ENCODE results near the gene IL1RAPL2.

Gene IL1RAPL2

GRCh38 chrX:105475801-105476200, 909.8 kb downstream of the IL1RAPL2 start:
- DNase-seq, result no peak

GRCh38 chrX:105477351-105477750, 911.4 kb downstream of the IL1RAPL2 start:
- no peak for DNase-seq

DNA sequence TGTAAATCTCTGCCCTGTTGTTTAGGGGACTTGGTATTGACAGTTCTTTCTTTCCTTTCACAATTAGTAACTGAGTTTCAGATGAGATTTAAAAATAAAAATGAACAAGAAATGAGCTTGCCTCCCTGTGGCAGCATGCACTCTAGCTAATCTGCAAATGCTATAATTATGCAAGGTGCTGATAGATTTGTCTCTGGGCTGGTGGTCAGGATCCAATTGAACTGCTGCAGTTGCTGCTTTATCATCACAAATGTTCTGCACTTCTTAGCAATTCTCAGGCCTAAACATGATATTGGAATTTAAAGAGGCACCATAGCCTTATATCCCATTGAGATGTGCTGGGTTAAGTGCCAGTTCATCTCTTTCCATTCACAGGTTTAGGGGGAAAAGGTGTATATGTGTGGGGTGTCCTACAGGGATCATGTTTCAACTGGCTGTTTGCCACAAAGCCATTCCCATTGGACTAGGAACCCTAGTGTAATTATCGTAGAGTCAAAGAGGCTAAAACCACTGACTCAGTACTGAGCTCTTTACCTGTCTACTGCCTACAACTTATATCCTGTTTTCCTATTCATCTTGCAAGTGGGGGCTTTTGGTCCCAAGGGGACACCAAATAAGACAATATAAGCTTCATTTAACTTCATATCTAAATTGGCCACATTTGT, 914.8 kb downstream of the IL1RAPL2 start:
- DNase-seq, result no peak

DNA sequence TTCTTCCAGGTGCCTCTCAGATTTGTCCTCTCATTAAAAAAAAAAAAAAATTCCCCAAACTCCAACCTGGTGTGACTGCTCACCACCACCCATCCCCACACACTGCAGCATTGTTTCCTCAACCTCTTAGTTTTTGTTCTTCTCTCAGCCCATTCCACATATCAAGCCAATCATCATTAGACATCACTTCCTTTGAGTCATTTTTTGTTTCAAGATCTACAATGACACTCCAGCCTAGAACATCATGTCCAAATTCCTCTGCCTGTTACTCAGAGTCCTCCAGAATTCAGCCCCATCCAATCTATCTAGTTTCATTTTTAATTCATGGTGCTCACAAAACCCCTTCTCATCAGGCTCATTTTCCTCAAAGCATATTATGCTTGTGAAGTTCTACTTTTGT, 917.0 kb downstream of the IL1RAPL2 start:
- no peak for DNase-seq

GRCh38 chrX:105488716-105489115, 922.7 kb downstream of the IL1RAPL2 start:
- DNase-seq, result no peak

- no peak for DNase-seq
These were observed 929.4 kb downstream of the IL1RAPL2 start for GRCh38 chrX:105495376-105495775.

- DNase-seq, result no peak
These were observed 936.3 kb downstream of the IL1RAPL2 start for GRCh38 chrX:105502336-105502735.

- DNase-seq, result no peak
These were observed 949.6 kb downstream of the IL1RAPL2 start for GRCh38 chrX:105515561-105515960.

DNA sequence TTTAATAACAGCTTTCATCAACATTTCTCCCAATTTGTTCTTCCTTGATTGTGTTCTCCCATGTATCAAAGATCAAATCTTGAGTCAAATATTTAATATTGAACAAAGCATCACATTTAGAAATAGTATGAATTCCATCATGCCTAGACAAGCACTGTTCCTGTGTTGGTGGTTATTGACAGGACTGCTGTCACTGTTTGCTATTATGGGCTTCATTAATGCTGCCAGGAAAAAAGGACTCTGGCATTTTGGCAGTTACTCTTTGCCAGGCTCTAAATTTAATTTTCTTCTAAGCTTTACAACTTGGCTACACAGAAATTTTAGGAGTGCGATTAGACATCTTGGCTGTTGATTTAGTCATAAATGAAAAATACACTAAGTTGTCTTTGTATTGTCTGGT, 960.4 kb downstream of the IL1RAPL2 start:
- no peak for DNase-seq

DNA sequence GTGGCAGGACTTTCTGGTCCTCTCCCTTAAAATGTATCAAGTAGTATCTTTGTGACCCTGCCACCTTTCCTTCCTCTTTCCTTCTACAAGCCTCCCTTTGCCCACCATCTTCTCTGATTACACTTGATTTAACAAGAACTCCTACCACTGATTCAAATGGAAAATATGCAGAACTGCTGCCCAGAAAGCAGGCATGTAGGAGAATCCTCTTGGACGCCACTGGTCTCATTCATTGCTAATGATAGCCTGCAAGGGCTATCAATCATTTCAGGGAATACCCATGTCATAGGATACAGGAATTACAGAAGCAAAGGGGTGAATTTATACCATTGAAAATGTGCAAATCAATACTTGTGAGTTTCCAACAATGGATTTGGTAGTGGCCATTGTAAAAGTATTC, 961.8 kb downstream of the IL1RAPL2 start:
- DNase-seq, result no peak

DNA sequence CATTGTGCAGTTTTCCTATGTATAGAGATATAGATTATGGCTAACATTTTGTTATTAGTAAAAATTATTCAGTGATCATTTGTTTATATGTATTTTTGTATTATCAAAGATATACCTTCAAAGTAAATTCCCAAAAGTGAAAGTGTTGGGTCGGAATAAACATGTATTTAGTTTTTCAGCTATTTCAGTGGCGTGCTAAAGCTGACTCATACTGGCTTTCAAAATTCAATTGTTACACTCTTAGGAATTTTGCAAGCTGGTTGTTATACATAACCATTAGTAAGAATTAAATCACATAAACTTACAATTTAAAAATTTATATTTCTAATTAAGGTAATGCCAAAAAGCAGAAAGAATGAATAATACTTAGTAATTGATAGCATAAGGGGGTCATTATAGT, 968.0 kb downstream of the IL1RAPL2 start:
- no peak for DNase-seq

DNA sequence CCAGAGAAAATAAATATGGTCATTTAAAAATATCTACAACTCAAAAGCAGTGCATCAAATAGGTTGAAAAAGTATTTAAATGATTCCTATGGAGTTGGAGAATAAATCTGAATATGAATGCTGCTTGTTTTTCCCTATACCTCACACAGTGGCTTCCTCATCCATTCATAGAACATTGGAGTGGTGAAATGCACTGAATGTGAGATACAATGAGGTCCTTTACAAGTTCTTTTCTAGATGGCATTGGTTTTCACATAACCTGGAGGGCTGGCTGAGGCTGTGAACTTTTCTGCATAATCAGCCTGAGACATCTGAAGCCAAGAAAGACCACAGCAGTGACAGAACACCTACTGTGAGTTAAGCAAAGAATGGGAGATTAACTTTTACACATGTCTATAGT, 977.3 kb downstream of the IL1RAPL2 start:
- no peak for DNase-seq

DNA sequence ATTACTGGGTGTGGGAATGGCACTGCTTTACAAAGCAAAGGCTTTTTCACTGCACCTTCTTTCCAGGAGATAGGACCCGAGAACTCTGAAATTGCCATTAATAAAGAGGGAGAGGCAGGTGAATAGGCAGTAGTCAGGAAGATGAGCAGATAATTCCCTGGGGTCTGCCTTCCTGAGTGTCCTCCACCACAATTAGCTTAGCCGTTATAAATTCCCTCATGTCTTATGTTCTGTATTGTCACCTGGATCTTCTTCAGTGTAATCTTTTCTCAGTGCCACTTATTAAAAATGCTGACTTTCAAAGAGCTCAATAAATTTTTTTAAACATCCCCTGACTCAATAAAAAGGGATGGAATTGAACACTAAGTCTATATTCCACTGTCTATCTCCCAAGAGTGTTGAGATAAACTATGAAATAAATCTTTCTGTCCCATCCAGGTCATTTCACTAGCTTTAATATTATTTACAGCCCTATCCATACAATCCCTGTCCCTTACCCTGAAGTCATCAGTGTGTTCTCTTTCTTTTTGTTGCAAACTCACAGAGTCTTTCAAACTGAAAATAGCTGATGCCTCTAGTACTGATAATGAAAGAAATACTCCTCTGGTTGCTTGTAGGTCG, 984.2 kb downstream of the IL1RAPL2 start:
- no peak for DNase-seq

DNA sequence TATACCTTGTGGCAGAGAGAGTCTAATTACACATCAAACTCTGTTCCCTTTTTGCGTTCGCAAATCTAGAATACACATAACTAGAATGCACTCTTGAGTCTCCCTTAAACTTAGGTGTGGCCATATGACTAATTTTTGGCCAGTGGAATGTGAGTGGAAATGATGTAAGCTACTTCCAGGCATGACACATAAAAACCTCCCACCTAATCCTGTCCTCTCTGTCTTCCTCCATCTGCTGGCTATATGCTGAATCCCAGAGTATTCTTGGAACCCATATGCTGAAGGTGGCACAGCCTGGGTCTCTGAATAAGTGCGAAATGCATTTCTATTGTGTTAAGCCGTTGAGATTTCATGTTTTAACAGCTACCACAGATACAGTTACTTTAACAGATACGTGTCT, 986.4 kb downstream of the IL1RAPL2 start:
- no peak for DNase-seq

GRCh38 chrX:105553118-105553517, 987.1 kb downstream of the IL1RAPL2 start:
- DNase-seq, result no peak

GRCh38 chrX:105564501-105564900, 998.5 kb downstream of the IL1RAPL2 start:
- peak; percentile 3 to 4 for DNase-seq

DNA sequence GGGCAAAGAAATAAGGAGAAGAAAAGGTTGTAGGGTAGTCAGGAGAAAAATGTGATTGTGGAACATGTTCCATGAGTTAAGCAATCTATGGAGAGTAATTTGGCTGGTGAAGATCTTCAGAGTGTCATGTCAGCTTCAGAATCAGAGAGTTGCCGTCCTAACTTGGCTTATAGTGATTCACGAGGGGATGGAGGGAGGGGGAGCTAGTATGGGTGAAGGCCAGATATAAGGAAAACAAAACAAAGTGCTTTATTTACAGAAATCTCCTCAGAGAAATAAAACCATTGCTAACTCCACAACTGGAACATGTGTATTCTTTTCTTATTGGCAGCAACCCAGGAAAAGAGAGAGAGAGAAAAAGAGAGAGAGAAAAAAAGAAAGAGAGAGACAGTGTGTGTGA, 999.9 kb downstream of the IL1RAPL2 start:
- DNase-seq, result no peak

- no peak for DNase-seq
These were observed 1001.1 kb downstream of the IL1RAPL2 start for GRCh38 chrX:105567082-105567481.

- no peak for DNase-seq
These were observed 1042.7 kb downstream of the IL1RAPL2 start for GRCh38 chrX:105608745-105609144.

DNA sequence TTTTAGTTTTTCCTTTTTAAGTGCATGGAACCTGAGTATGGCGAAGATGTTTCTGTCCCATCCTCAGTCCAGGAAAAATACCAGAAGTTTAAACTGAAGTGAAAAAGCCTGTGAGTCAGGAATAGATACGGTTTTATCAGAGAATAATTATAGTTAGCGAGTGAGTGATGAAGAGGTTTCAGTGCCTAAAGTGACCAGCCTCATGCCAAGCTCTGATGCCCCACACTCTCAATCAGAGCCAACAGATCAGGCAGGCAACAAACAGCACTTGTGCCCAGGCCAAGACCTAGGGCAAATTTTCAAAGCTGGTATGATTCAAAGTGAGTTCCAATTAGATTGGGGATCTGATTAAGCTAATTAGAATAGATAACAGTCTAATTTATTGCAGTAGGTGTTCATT, 1043.5 kb downstream of the IL1RAPL2 start:
- no peak for DNase-seq

GRCh38 chrX:105610411-105610810, 1044.4 kb downstream of the IL1RAPL2 start:
- DNase-seq, result no peak

GRCh38 chrX:105618393-105619101, 1052.5 kb downstream of the IL1RAPL2 start:
- DNase-seq, result no peak

GRCh38 chrX:105634180-105634579, 1068.2 kb downstream of the IL1RAPL2 start:
- DNase-seq, result no peak

GRCh38 chrX:105635794-105636193, 1069.8 kb downstream of the IL1RAPL2 start:
- DNase-seq, result no peak

Data from Kasumi-1 (cell line).